Neural cell (in vitro differentiated cells): Measurements from ENCODE around the gene MIA2. TPM values are rescaled to one million over a fixed set of nuclear protein-coding genes. Genes with fewer than 3 reads are reported as not detected.
"Not testable (repeated sequence)": the region's sequence is repeated elsewhere in the genome, so short reads cannot be mapped to it uniquely, and the experiment has no call there.

Experiments
- H2AFZ ChIP-seq: fragments of 200-600, 300-800 bp; sonication (generic), shearing (Covaris generic); 2 replicates; pipeline ENCODE4 v1.6.0; 2014; ENCODE audit warnings: low read depth, mild to moderate bottlenecking, antibody characterized with exemption, low read length, moderate library complexity
- H3F3A ChIP-seq: fragments of 200-600 bp; shearing (Covaris generic); 2 replicates; pipeline ENCODE4 v1.6.1; 2016; ENCODE audit warnings: mild to moderate bottlenecking, moderate library complexity, mixed read lengths, antibody characterized with exemption, low read length; ENCODE audit not compliant: insufficient read depth, poor library complexity, severe bottlenecking
- H3K27ac ChIP-seq: fragments of 200-600, 300-800 bp; sonication (generic), shearing (Covaris generic); 2 replicates; pipeline ENCODE4 v1.5.1; 2014; ENCODE audit warnings: mild to moderate bottlenecking, low read length, moderate library complexity
- H3K27me3 ChIP-seq: fragments of 300-800, 200-600 bp; sonication (generic), shearing (Covaris generic); 2 replicates; pipeline ENCODE4 v1.6.0; 2014; ENCODE audit warnings: mild to moderate bottlenecking, low read depth, low read length, moderate library complexity; ENCODE audit not compliant: insufficient read depth
- H3K36me3 ChIP-seq: fragments of 300-800, 200-600 bp; sonication (generic), shearing (Covaris generic); 2 replicates; pipeline ENCODE4 v1.5.1; 2014; ENCODE audit warnings: mild to moderate bottlenecking, antibody characterized with exemption, low read length, moderate library complexity; ENCODE audit not compliant: insufficient read depth
- H3K4me2 ChIP-seq: fragments of 300-800, 200-600 bp; sonication (generic), shearing (Covaris generic); 2 replicates; pipeline ENCODE4 v1.6.0; 2014; ENCODE audit warnings: mild to moderate bottlenecking, low read length
- H3K4me3 ChIP-seq: fragments of 300-800, 200-600 bp; sonication (generic), shearing (Covaris generic); 2 replicates; pipeline ENCODE4 v1.5.1; 2014; ENCODE audit warnings: mild to moderate bottlenecking, low read length, moderate library complexity
- H3K79me2 ChIP-seq: fragments of 200-600 bp; shearing (Covaris generic); replicated peaks from 2 replicates; pipeline ENCODE4 v1.6.0; 2014; ENCODE audit warnings: mild to moderate bottlenecking, low read length, moderate library complexity; ENCODE audit not compliant: insufficient read depth
- H3K9ac ChIP-seq: fragments of 300-800, 200-600 bp; sonication (generic), shearing (Covaris generic); 2 replicates; pipeline ENCODE4 v1.6.1; 2016; ENCODE audit warnings: mild to moderate bottlenecking, low read length, mixed read lengths
- H3K9me2 ChIP-seq: fragments of 200-600 bp; shearing (Covaris generic); 2 replicates; pipeline ENCODE4 v1.6.1; 2016; ENCODE audit warnings: mild to moderate bottlenecking, low read length, mixed read lengths; ENCODE audit not compliant: insufficient read depth
- H3K9me3 ChIP-seq: fragments of 200-600, 300-800 bp; sonication (generic), shearing (Covaris generic); 2 replicates; pipeline ENCODE4 v1.6.1; 2016; ENCODE audit warnings: mild to moderate bottlenecking, mixed run types, low read length, moderate library complexity, mixed read lengths
- H4K20me1 ChIP-seq: fragments of 200-600 bp; shearing (Covaris generic); 2 replicates; pipeline ENCODE4 v1.6.1; 2016; ENCODE audit warnings: mild to moderate bottlenecking, mixed run types; ENCODE audit not compliant: insufficient read depth
- CTCF ChIP-seq: fragments of 450-650 bp; IDR thresholded peaks from 2 replicates; pipeline ENCODE4 v1.5.1; 2014; ENCODE audit warnings: antibody characterized with exemption, mild to moderate bottlenecking, moderate library complexity; ENCODE audit not compliant: poor library complexity, severe bottlenecking
- EP300 ChIP-seq: fragments of 450-650 bp; conservative IDR thresholded peaks from 2 replicates; pipeline ENCODE4 v1.6.1; 2014; ENCODE audit warnings: antibody characterized with exemption, mild to moderate bottlenecking, moderate library complexity; ENCODE audit not compliant: poor library complexity, severe bottlenecking
- EZH2 ChIP-seq: fragments of 200-600, 300-800 bp; shearing (Covaris generic), sonication (generic); IDR thresholded peaks from 2 replicates; pipeline ENCODE4 v1.6.1; 2014; ENCODE audit warnings: antibody characterized with exemption, low read length, borderline replicate concordance, mild to moderate bottlenecking; ENCODE audit not compliant: insufficient read depth, poor library complexity, severe bottlenecking
- MXI1 ChIP-seq: fragments of 450-650 bp; conservative IDR thresholded peaks from 2 replicates; pipeline ENCODE4 v1.6.1; 2014; ENCODE audit warnings: antibody characterized with exemption, mild to moderate bottlenecking; ENCODE audit not compliant: poor library complexity, severe bottlenecking
- POLR2AphosphoS5 ChIP-seq: IDR thresholded peaks from 2 replicates; pipeline ENCODE4 v1.6.1; 2012
- RAD21 ChIP-seq: fragments of 450-650 bp; conservative IDR thresholded peaks from 2 replicates; pipeline ENCODE4 v1.6.1; 2014; ENCODE audit warnings: antibody characterized with exemption, mild to moderate bottlenecking, moderate library complexity
- REST ChIP-seq: IDR thresholded peaks from 2 replicates; pipeline ENCODE4 v1.6.1; 2012; ENCODE audit warnings: borderline replicate concordance
- SMC3 ChIP-seq: fragments of 450-650 bp; conservative IDR thresholded peaks from 2 replicates; pipeline ENCODE4 v1.6.1; 2014; ENCODE audit warnings: antibody characterized with exemption, mild to moderate bottlenecking, moderate library complexity; ENCODE audit not compliant: poor library complexity
- TAF1 ChIP-seq: IDR thresholded peaks from 2 replicates; pipeline ENCODE4 v1.6.1; 2012; ENCODE audit warnings: low read depth
- polyA plus RNA-seq: library from polyadenylated mRNA; depleted of rRNA; stranded (reverse); fragments of >200 nt; gene quantifications from 2 replicates; pipeline ENCODE4 v1.2.3, GENCODE V29; 2014

The MIA2 gene
- polyA plus RNA-seq, 1 donor from 2014 or later, result 17.7 TPM

GRCh38 chr14:39350866-39351265 is 117.2 kb downstream of the MIA2 start:
- peaks cover 3% of the 10 kb centered on the region for H3K36me3 ChIP-seq
- no peaks in the 10 kb centered on the region for H3K27me3 ChIP-seq
- no peaks in the 10 kb centered on the region for H3K79me2 ChIP-seq
- H3K9ac ChIP-seq, result no peak overlapping the region
- TF ChIP-seq TAF1 (no peak), POLR2AphosphoS5 (no peak), EZH2 (no peak), CTCF (no peak), MXI1 (no peak), EP300 (no peak), SMC3 (no peak), REST (no peak), RAD21 (no peak)
- H3K27ac ChIP-seq, result no peak overlapping the region
- no peaks in the 10 kb centered on the region for H4K20me1 ChIP-seq
- no peak overlapping the region for H2AFZ ChIP-seq
- H3K9me2 ChIP-seq, result no peaks in the 10 kb centered on the region
- H3F3A ChIP-seq, result no peaks in the 10 kb centered on the region
- no peak overlapping the region for H3K4me3 ChIP-seq
- peaks cover 7% of the 10 kb centered on the region for H3K9me3 ChIP-seq
- no peak overlapping the region for H3K4me2 ChIP-seq

GRCh38 chr14:39351708-39352107 is 118.0 kb downstream of the MIA2 start:
- Histone ChIP-seq H3F3A (no peaks in the 10 kb centered on the region), H3K9ac (no peak overlapping the region), H4K20me1 (no peaks in the 10 kb centered on the region), H3K4me3 (no peak overlapping the region), H3K79me2 (no peaks in the 10 kb centered on the region), H3K36me3 (no peaks in the 10 kb centered on the region), H2AFZ (no peak overlapping the region), H3K4me2 (no peak overlapping the region), H3K27ac (no peak overlapping the region), H3K9me3 (peaks cover 7% of the 10 kb centered on the region), H3K9me2 (no peaks in the 10 kb centered on the region), H3K27me3 (no peaks in the 10 kb centered on the region)
- TF ChIP-seq SMC3 (no peak), EP300 (no peak), CTCF (no peak), TAF1 (no peak)

- H4K20me1 ChIP-seq, H3K4me3 ChIP-seq, H3F3A ChIP-seq, H3K4me2 ChIP-seq, H2AFZ ChIP-seq, H3K9me2 ChIP-seq, H3K9me3 ChIP-seq, H3K9ac ChIP-seq, H3K27ac ChIP-seq, H3K79me2 ChIP-seq, H3K27me3 ChIP-seq, H3K36me3 ChIP-seq: not testable (repeated sequence)
Measured at GRCh38 chr14:39359069-39359468, 125.4 kb downstream of the MIA2 start.
